NCI-H1436 (cell line): ENCODE measurements around the gene MTREX.

Experiments
- DNase-seq: peaks from one replicate; lab custom pipeline; 2025; lab: John Stamatoyannopoulos, UW

MTREX gene

DNA sequence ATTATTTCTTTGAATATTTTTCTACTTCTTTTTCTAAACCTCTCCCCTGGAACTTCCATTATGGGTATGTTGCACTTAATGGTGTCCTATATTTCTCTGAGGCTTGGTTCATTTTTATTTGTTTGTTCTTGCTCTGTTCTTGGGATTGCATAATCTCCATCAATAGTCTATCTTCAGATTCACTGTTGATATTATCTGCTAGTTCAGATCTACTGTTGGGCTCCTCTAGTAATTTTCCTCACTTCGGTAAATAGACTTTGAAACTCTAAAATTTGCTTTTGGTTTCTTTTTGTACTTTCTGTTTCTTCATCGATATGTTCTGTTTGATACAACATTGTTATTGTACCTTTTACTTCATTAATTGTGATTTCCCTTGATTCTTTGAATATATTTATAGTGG, 76.3 kb downstream of the MTREX start:
- no peak for DNase-seq

DNA sequence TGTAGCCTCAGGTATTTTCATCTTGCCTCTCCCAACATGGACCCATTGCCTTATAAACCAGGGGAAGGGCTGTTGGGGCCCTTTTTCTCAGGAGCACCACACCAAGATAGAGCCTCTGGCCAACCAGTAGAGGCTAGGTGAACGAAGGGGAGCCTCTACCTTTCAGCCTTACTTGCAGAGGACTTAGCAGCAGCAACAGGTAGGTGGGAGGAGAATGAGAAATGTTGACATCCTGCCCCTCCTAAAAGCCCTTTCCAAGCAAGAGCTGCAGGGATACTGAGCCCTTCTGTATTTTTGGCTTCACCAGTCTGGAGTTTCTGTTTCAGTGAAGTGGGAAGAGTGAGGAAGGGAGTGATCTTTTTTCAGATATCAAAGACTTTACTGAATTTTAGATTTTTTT, 77.4 kb downstream of the MTREX start:
- no peak for DNase-seq

DNA sequence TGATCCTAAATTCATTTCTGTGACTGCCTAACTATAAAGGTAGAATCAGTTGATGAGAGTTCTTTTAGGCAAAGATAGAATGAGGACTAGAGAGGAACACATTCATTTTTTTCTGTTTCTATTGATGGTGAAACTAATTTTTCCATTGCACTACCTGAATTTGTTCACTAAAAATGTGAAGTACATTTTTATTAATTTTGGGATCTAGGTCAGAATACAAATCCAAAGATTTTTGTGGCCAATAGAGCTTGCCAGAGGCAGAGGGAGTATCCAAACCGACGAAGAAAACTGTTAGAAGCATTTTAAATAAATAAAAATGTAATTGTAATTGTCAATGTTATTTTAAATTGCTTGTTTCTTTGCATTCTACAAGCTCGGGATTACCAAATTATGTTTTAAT, 78.1 kb downstream of the MTREX start:
- no peak for DNase-seq

DNA sequence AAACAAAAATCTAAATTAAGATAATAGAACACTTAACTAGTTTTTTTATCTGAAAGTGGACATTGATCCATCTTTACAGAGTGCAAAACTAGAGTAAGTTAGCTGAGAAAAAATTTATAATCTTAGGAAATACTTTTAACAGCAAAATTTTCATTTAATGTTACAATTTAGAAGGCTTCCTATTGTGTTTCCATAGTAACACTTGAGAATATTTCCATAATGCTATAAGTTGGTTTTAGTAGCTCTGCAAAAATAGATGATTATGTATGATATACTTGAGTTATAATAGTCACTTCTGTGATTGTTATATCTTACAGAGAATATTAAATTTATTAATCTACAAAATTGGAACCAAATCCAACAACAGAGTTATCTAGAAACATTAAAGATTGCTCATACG, 78.6 kb downstream of the MTREX start:
- no peak for DNase-seq

DNA sequence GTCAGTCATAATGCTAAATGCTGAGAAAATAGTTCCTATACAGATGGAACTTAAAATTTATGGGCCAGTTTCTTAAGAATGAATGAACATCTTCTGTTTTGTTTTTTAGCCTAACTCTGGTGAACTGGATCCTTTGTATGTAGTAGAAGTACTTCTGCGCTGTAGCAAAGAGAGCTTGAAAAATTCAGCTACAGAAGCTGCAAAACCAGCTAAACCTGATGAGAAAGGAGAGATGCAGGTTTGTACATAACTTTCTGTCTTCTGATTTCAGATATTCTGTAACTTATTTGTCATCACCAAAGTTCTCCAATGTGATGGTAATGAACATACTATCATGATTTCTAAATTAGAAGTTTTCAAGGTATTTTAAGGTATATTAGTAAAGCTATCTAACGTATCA, 80.1 kb downstream of the MTREX start:
- DNase-seq: no peak

DNA sequence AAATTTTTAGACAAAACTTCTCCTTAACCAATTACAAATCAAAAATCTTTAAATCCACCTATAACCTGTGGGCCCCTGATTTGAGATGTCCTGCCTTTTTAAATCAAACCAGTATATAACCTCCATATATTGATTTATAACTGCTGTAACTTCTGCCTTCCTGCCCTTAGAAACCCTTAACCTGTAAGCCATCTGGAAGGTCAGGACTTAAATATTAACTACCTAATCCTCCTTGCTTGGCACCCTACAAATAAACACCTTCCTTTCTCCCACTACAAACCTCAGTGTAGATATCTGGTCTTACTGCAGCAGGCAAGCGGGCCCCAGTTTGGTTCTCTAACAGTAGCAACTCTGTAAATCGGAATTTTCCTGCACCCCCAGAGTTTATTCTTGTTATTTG, 83.9 kb downstream of the MTREX start:
- no peak for DNase-seq

DNA sequence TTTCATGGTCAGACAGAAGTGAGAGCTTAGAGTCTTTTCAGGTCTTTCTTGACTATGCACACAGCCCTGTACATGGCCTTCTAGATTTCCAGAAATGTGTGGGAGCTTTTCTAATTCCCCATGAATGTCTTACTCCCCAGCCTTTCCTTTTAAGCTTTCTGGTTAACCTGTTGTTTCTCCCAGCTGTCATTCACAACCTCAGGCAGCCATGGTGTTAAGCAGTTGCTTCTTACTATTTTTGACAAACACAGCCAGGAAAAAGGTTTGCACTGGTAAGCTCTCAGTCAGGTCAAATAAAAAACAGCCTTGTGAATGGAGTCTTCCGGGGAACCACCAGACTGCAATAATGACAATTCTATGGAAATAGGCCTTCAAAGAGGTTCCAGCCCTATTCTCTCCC, 84.9 kb downstream of the MTREX start:
- DNase-seq: no peak

DNA sequence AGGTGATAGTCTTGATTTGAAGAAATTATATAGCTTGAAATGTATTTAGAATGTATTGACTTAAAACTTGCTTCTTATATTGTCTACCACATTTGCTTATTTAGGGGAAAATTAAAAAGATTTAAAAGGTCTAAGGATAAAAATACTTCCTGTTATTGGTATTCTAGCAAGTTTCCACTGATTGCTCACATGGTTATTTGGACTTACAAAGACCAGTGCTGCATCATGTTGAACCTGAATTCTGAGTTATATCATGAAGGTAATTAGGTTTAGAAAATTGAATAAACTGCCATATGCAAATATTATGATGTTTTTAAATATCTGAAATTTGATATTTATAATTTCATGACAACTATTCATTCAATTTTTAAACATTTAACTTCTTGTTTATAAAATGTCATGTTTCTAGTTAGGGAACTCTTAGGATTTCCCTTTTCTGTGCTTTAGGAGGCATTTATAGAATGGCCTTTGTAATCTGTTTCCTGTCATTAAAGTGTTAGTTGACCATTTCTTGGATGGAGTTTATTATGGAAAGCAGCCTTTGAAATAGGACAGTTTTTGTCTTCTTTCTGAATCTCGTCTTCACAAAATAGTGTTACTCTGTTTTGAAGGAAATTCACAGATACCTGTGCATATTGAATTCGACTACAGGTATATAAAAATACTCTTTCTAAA, 85.8 kb downstream of the MTREX start:
- no peak for DNase-seq

DNA sequence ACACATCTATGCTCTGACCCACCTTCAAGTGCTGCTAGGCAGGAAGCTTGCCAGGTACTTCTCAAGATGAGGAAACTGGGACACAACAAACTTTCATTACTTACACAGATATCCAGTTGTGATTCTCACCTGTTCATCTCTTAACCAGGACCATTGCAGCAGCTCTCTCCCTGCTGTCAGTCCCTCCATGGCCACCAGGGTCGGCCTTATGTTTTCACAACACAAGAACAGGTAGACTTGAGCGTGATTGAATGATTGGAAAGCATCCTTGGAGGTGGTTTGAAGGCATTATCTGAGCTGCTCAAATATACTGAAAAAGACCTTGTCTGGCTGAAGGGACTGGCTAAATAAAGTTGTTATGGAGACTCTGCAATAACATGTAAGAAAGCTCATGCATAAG, 94.4 kb downstream of the MTREX start:
- DNase-seq: no peak

DNA sequence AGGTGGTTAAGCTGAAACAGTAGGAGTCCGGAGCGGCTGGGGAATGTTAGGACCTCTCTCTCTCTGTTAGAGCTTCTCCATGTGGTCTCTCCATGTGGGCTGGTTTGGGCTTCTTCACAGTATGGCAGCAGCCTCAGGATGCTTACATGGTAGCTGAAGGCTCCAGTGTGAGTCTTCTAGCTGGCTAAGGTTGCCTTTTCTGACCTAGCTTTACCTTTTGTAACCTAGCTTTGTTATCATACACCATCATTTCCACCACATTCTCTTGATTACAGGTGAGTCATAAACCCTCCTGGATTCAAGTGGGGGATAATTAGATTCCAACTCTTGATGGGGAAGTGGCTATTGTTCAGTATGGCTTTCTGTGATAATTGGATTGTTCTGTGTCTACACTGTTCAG, 98.5 kb downstream of the MTREX start:
- DNase-seq: peak; percentile 59

DNA sequence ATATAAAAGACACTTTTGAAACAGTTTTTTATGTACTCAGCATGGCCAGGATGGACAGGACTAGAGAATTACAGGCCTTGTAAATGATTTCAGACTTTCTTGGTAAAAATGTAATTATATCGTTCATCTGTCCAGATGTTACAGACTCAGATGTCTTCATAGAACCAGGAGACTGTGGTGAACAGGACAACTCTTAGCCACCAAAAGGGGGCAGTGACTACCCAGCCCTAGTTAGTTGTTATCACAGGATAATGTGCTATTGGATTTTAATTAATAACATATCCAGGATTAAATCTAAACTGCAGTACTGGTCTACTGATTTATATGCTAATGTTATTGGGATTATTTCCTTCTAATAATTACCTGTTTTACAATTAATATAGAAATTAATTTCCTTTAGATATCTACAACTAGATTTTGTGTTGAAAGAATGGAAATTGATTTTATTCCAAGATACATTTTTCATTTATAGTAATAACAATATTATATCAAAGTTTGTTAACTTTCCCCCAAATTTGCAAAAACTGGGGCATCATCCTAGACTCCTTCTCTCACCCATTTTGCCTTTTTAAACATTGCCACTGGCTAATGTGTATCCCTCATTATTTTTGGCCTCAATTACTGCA, 99.4 kb downstream of the MTREX start:
- no peak for DNase-seq

DNA sequence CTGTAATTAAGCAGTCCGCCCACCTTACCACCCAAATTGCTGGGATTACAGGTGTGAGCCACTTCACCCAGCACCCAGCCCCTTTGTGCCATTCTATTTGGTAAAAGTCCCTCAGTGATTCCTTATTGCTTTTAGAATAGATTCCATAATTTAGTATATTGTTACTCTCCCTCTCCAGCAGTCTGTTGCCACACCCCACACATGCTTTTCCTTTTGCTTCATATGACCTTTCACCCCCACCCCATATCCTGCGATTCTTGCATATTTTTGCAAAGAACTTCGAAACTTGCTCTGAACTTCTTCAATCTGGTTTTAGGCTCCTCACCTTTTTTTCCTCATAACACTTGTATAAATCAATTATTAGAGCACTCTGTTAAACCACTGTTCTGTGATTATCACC, 100.2 kb downstream of the MTREX start:
- no peak for DNase-seq

DNA sequence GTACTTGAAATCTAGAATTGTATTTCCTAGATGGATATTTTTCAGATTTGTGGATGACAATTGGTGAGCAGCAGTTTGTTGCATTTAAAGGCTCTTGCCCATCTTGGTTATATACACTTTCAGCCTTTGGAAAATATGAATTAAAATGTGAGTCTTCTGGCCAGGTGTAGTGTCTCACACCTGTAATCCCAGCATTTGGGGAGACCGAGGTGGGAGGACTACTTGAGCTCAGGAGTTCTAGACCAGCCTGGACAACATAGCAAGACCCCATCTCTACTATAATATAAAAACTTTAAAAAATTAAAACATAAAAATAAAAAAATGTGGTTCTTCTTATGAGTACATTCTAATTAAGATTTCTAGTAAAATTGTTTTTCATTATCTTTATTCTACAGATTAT, 102.0 kb downstream of the MTREX start:
- DNase-seq: no peak

DNA sequence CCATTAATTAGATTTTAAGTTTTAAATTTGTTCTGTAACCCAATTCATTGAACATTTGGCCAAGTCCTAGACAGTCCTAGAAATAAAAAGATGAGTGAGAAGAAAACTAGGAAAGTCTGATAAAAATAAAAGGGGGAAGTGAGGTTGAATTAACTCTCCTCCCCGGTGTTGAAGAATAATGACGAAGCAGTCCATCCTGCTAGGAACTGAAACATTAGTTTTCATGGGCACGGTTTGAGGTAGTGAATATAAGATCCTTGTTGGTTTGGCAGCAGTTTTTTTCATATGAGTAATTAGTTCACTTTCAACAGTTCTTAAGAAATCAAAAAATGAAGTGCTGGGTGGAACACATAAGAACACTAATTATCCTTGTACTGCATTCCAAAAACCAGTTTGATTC, 103.1 kb downstream of the MTREX start:
- no peak for DNase-seq

DNA sequence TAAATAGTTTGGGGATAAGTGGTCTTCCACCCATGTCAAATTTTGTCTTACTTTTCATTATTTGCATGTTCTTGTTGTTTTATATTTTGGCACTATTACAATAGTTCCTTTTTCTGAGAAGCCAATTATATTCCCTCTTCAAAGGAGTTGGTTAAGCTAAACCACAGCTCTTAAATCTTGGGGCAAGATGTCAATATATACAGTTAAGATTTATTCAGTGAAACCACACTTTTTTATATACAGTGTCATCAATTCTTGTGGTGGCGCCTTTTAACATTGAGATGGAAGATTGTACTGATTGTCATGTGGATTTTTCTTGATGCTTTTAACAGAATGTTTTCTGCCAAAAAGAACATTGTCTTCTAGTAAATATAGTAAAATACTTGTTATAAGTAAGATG, 104.1 kb downstream of the MTREX start:
- no peak for DNase-seq

DNA sequence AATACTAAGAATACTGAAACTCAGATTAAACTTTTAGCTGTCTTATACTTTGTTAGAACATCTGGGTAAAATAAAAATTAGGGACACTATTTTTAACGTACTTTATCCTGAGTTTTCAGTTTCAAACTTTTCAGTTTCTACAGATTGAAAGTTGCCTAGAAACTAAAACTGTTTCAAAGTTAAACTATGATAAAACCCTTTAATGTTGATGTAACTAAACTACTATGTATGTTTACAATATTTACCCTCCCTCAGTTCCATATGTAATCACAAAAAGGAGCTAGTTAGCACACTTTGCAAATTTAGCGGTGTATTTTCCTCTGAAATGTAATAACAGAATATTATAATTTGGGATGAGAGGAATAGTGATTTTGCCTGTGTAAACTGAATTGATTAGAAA, 105.9 kb downstream of the MTREX start:
- DNase-seq: no peak

DNA sequence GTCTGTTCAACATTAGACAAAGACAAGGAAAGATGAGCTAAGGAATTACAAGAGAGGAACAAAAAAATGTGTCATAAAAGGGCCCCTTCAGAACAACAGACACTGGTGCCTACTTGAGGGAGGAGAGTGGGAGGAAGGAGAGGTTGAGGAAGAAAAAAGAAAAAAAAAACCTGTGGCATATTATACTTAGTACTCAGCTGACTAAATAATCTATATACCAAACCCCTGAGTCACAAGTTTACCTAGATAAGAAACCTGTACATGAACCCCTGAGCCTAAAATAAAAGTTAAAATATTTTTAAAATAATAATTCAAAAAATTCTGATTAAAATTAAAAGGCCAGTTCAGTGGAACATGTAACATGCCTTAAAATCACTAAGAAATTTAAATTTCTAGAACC, 107.3 kb downstream of the MTREX start:
- DNase-seq: no peak

DNA sequence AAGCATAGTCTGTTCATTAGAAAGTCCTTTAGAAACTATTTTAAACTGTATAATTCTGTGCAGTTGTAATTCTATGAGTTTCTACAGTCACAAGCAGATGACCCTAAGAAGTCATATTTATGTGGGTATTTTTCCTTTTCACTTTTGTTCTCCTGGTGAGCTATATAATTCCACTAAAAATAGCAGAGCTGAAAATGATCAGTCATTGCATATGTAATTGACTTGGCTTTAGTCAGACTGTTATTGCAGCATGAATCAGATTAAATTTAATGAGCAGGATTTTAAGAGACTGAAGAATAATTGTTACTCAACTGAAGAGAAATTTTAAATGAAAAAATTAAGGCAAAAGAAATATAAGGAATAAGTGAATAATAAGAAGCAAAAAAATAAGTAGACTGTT, 108.5 kb downstream of the MTREX start:
- no peak for DNase-seq

DNA sequence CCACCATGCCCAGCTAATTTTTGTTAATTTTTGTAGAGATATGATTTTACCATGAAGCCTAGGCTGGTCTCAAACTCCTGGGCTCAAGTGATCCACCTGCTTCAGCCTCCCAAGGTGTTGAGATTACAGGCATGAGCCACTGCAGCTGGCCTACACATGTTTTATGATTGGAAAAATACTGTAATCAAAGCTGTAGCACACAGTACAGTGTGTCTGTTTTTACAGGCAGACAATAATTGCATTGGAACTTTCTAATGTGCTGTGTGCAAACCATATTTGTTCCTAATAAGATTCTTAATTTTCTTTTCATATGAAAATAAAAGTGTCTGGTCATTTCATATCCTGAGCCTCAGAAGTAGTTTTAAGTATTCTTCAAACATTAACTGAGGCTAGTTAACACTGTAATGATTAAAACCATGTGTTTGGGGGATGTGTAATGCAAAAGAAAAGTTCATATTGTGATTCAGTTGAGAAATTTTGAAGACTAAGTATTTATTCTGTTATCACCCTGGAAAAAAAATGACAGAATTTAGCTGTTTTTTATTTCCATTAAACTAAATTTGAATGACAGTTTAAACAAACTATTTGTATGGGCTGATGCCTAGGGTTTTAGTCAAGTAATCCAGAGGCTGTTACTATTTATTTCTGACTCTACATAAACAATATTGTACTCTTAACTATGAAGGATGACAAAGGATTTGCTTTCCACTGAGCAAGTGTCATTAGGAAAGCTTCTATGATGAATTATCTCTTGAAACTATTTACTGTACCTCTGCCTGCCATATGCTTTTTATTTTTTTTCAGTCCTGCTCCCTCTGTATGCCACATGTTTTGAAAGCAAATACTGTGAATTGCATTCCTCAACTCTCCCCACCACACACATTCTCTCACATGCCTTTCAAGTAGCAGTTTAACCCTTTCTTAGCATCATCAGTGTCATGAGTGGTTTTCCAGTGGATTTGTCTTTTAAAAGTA, 111.5 kb downstream of the MTREX start:
- DNase-seq: no peak

DNA sequence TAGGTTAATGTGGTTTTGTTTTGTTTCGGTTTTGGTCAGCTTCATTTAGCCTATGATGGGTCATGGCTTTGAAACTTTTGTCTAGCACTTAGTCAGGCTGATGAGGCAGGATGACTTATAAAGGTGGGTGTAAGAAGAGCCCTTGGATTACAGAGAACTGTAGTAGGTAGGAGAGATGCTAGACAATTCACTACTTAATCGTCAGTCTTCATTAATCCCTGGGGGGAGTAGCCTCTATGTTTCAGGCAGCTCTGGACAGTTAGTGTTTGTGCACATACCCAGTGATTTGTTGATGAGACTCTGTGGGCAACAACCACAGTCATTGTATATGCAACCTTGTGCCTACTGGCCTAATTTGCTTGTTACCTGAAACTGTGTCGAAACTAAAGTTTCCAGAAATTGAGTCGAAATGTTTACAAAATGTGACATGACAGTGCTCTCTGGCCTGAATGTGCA, 113.3 kb downstream of the MTREX start:
- no peak for DNase-seq

DNA sequence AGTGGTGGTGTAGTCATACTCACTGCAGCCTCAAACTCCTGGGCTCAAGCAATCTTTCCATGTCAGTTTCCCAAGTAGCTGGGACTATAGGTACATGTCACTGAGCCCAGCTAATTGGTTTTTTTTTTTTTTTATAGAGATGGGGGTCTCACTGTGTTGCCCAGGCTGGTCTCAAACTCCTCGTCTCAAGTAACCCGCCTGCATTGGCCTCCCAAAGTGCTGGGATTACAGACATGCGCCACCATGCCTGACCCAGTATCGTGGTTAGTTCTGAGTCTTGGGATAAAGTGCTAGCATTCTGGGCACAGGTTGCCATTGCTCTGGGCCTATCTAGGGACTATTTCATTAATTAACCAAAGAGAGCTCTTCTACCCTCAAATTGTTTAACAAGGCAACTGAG, 118.7 kb downstream of the MTREX start:
- no peak for DNase-seq

DNA sequence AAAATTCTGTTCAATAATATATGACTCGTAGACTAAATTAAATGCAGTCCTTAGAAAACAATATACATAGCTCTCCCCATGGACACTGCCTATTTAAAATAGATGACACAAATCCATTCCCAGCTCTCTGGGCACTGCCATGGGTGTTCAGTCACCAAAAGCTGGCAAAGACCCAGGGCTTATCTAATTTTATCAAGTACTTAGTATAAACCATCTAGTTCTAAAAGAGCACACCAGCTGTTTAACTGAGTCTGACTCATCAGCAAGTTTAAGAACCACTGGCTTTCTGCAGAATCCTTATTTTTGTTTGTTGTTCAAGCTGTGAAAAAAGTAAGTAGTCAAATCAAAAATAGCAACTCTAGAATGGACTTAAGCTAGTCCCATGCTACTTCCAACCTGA, 119.4 kb downstream of the MTREX start:
- no peak for DNase-seq

DNA sequence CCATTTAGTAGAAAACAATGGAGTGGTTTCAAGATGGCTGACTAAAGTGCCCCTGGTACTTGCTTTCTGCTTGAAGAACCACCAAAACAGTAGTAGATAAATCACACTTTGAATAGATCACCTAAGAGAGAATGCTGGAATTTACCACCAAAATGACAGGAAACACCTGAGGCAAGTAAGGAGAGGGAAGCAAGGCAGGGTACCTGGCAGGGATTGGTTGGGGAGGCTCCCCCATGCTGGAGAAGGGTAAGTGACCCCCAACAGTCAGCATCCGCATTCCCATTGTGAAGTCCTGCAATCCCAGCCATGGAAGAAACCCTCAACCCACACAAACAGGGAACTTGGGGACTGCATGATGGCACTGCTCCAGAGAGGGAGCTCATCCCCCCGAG, 121.4 kb downstream of the MTREX start:
- DNase-seq: no peak
